Umbilical cord (tissue), 2 donors: ENCODE data around the gene LHFPL6. TPM values are rescaled to one million over a fixed set of nuclear protein-coding genes. Genes with fewer than 3 reads are reported as not detected.

Experiments
- DNase-seq: peaks from one replicate; pipeline ENCODE4 v3.0.0-alpha.2; 2015; ENCODE audit warnings: low spot score
- total RNA-seq: library from RNA; depleted of rRNA; stranded (reverse); fragments of >200 nt; gene quantifications from one replicate; pipeline ENCODE4 v1.2.3, GENCODE V29; 2014; ENCODE audit warnings: low replicate concordance; ENCODE audit not compliant: insufficient read depth

Gene LHFPL6
- total RNA-seq, 1 donor from 2014 or later: 141 TPM

- no peak for DNase-seq
Observed at GRCh38 chr13:39385621-39386231, 217.3 kb downstream of the LHFPL6 start.

- no peak for DNase-seq
Observed at GRCh38 chr13:39385154-39385553, 217.8 kb downstream of the LHFPL6 start.

- DNase-seq: no peak
Observed at GRCh38 chr13:39381456-39381855, 221.5 kb downstream of the LHFPL6 start.

- no peak for DNase-seq
Observed at GRCh38 chr13:39379667-39380655, 223.0 kb downstream of the LHFPL6 start.

- DNase-seq: no peak
Observed at GRCh38 chr13:39379118-39379517, 223.9 kb downstream of the LHFPL6 start.

GRCh38 chr13:39378306-39378705 is 224.7 kb downstream of the LHFPL6 start:
- no peak for DNase-seq

GRCh38 chr13:39377699-39378098 is 225.3 kb downstream of the LHFPL6 start:
- DNase-seq: no peak

- DNase-seq: no peak
Observed at GRCh38 chr13:39376076-39376475, 226.9 kb downstream of the LHFPL6 start.

- DNase-seq: no peak
Observed at GRCh38 chr13:39375601-39376000, 227.4 kb downstream of the LHFPL6 start.

- no peak for DNase-seq
Observed at GRCh38 chr13:39374741-39375189, 228.2 kb downstream of the LHFPL6 start.

- DNase-seq: no peak
Observed at GRCh38 chr13:39373145-39373544, 229.8 kb downstream of the LHFPL6 start.

GRCh38 chr13:39371706-39372105 is 231.3 kb downstream of the LHFPL6 start:
- no peak for DNase-seq

GRCh38 chr13:39370554-39370953 is 232.4 kb downstream of the LHFPL6 start:
- peak; percentile 77 for DNase-seq

- no peak for DNase-seq
Observed at GRCh38 chr13:39370048-39370447, 232.9 kb downstream of the LHFPL6 start.

GRCh38 chr13:39369161-39369890 is 233.7 kb downstream of the LHFPL6 start:
- DNase-seq: no peak

- no peak for DNase-seq
Observed at GRCh38 chr13:39365879-39366278, 237.1 kb downstream of the LHFPL6 start.

GRCh38 chr13:39364947-39365468 is 238.0 kb downstream of the LHFPL6 start:
- DNase-seq: peak; percentile 52

GRCh38 chr13:39363382-39363772 is 239.6 kb downstream of the LHFPL6 start:
- no peak for DNase-seq

GRCh38 chr13:39362652-39363381 is 240.2 kb downstream of the LHFPL6 start:
- DNase-seq: no peak

- no peak for DNase-seq
Observed at GRCh38 chr13:39353988-39354387, 249.0 kb downstream of the LHFPL6 start.

GRCh38 chr13:39350461-39350881 is 252.5 kb downstream of the LHFPL6 start:
- peak; percentile 21 for DNase-seq
